Measurements from ENCODE around the gene LARGE1. TPM values are rescaled to one million over a fixed set of nuclear protein-coding genes. Genes with fewer than 3 reads are reported as not detected.

LARGE1 gene
- total RNA-seq, 1 experiment from 2014 or later = 5.8 TPM

DNA sequence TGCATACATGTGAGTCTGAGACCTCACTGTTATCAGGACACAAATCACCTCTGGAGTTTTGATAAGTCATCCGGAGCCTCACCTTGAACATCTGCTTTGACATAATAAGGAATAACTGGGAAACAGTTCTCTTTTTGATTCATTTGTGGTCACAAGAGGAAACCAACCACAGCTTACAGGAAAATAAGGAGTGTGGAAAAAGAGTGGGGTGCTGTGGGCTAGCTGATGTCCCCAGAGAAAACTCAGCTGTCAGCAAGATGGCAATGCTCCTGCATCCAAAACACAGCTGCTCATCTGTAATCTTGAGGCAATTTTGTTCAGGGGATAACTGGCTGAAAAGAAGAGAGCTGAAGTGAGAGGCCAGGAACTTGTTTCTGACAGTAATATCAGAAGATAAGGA lies 445.7 kb downstream of the LARGE1 start:
- TF ChIP-seq, protein P1, sequence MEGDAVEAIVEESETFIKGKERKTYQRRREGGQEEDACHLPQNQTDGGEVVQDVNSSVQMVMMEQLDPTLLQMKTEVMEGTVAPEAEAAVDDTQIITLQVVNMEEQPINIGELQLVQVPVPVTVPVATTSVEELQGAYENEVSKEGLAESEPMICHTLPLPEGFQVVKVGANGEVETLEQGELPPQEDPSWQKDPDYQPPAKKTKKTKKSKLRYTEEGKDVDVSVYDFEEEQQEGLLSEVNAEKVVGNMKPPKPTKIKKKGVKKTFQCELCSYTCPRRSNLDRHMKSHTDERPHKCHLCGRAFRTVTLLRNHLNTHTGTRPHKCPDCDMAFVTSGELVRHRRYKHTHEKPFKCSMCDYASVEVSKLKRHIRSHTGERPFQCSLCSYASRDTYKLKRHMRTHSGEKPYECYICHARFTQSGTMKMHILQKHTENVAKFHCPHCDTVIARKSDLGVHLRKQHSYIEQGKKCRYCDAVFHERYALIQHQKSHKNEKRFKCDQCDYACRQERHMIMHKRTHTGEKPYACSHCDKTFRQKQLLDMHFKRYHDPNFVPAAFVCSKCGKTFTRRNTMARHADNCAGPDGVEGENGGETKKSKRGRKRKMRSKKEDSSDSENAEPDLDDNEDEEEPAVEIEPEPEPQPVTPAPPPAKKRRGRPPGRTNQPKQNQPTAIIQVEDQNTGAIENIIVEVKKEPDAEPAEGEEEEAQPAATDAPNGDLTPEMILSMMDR (IDR thresholded peaks at IDR 0.05; ENCODE audit: insufficient read depth in 1 of 2, low read depth in 1 of 2, low read length in 1 of 2, severe bottlenecking in 1 of 2, unreplicated experiment in 1 of 2) = no peak
- ChIA-PET CTCF (no interaction called here), POLR2A (no interaction called here)
- no peak overlapping the region for H3K4me3 ChIP-seq (ENCODE audit: low read depth, low read length)
- Mint-ChIP-seq H3K27me3 (ENCODE audit: insufficient read depth, unreplicated experiment) (no peaks in the 10 kb centered on the region), H3K36me3 (ENCODE audit: insufficient read depth, unreplicated experiment) (peaks cover 12% of the 10 kb centered on the region), H3K4me1 (ENCODE audit: low read depth, unreplicated experiment) (peaks cover 19% of the 10 kb centered on the region), H3K4me3 (ENCODE audit: unreplicated experiment) (no peak overlapping the region), H3K9me3 (ENCODE audit: unreplicated experiment) (peaks cover 9% of the 10 kb centered on the region), H3K27ac (ENCODE audit: unreplicated experiment) (peak overlapping the region; percentile 48)
- H3K27me3 ChIP-seq (replicated peaks; ENCODE audit: control insufficient read depth, insufficient read depth, low read length) = no peaks in the 10 kb centered on the region
- peaks cover 20% of the 10 kb centered on the region for H3K4me1 ChIP-seq
- no peaks in the 10 kb centered on the region for H3K9me3 ChIP-seq
- no peak for DNase-seq
- intact Hi-C loops (cut with micrococcal nuclease; ENCODE audit: unreplicated experiment) = no loop called here
- H3K36me3 ChIP-seq (ENCODE audit: control insufficient read depth, insufficient read depth, low read length) = no peaks in the 10 kb centered on the region
- no TSS peak for BruUV-seq (replicated peaks)

DNA sequence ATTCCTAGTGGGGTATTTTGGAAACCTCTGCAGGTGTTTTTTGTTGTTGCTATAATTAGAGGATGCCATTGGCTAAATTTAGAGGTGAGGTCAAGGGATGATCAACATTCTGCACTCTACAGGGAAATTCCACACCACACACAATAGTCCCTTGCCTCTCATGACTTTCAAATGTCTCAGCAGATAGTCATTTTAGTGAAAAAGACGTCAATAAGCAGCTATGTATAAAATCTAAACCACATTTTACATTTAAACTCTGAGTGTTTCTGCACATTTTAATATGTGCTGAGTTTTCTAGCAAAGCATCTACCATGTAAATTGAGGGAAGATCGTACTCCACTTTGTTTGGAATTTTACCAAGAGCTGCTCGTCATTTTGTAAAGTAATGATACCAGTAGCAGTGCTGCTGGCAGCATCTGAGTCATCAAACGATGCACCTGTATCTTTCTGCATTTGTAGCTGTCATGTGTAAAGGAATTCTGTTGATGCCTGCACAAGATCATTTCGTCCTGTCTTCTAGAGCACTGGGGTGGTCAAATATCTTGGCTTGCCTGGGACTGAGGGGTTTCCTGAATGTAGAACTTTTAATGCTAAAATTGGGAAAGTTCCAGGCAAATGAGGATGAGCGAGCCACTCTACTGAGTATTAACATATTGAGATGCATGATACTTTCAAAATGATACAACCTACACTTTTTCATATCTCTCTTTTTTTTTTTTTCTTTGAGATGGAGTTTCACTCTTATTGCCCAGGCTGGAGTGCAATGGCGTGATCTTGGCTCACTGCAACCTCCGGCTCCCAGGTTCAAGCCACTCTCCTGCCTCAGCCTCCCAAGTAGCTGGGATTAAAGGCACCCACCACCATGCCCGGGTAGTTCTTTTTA lies 447.6 kb downstream of the LARGE1 start:
- Mint-ChIP-seq H3K36me3 (ENCODE audit: insufficient read depth, unreplicated experiment) (peaks cover 12% of the 10 kb centered on the region), H3K9me3 (ENCODE audit: unreplicated experiment) (peaks cover 9% of the 10 kb centered on the region), H3K27me3 (ENCODE audit: insufficient read depth, unreplicated experiment) (no peaks in the 10 kb centered on the region), H3K4me1 (ENCODE audit: low read depth, unreplicated experiment) (peaks cover 19% of the 10 kb centered on the region), H3K27ac (ENCODE audit: unreplicated experiment) (no peak overlapping the region), H3K4me3 (ENCODE audit: unreplicated experiment) (no peak overlapping the region)
- Histone ChIP-seq H3K36me3 (ENCODE audit: control insufficient read depth, insufficient read depth, low read length) (no peaks in the 10 kb centered on the region), H3K9me3 (no peaks in the 10 kb centered on the region), H3K27me3 (replicated peaks; ENCODE audit: control insufficient read depth, insufficient read depth, low read length) (no peaks in the 10 kb centered on the region), H3K4me3 (ENCODE audit: low read depth, low read length) (no peak overlapping the region), H3K4me1 (peaks cover 20% of the 10 kb centered on the region)
- BruUV-seq (replicated peaks) = no TSS peak
- POLR2A ChIA-PET = no interaction called here
- CTCF ChIA-PET = interaction anchor here (0.5 kb wide), 1 partner anchor 1203 kb away, joined by 3 read pairs; no protein-coding TSS in a partner anchor
- intact Hi-C loops (cut with micrococcal nuclease; ENCODE audit: unreplicated experiment) = no loop called here
- DNase-seq = no peak
- TF ChIP-seq, protein P1 (IDR thresholded peaks at IDR 0.05; ENCODE audit: insufficient read depth in 1 of 2, low read depth in 1 of 2, low read length in 1 of 2, severe bottlenecking in 1 of 2, unreplicated experiment in 1 of 2) = no peak

DNA sequence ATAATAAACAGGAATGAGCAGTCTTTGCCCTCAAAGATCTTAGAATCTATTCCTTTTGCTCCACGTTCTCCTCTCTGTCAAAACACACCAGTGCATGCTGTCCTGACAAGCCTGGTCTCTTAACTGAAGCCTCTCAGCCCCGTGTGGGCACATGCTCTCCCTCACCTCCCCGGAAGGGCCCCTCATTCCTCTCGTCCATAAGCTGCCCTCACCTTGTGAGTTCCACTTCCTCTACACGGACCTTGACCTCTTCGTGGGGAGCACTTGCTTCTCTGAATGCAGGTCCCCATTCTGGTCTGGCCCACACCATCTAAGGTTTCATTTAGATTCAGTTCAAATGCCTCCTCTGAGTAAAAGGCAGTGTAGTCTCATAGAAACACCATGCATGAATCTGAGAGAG lies 449.8 kb downstream of the LARGE1 start:
- Mint-ChIP-seq H3K4me1 (ENCODE audit: low read depth, unreplicated experiment) (peaks cover 7% of the 10 kb centered on the region), H3K9me3 (ENCODE audit: unreplicated experiment) (peaks cover 9% of the 10 kb centered on the region), H3K4me3 (ENCODE audit: unreplicated experiment) (no peak overlapping the region), H3K36me3 (ENCODE audit: insufficient read depth, unreplicated experiment) (peaks cover 5% of the 10 kb centered on the region), H3K27ac (ENCODE audit: unreplicated experiment) (peak overlapping the region; percentile 67), H3K27me3 (ENCODE audit: insufficient read depth, unreplicated experiment) (no peaks in the 10 kb centered on the region)
- no peak overlapping the region for H3K4me3 ChIP-seq (ENCODE audit: low read depth, low read length)
- BruUV-seq (replicated peaks) = no TSS peak
- TF ChIP-seq, protein P1 (IDR thresholded peaks at IDR 0.05; ENCODE audit: insufficient read depth in 1 of 2, low read depth in 1 of 2, low read length in 1 of 2, severe bottlenecking in 1 of 2, unreplicated experiment in 1 of 2) = no peak
- H3K36me3 ChIP-seq (ENCODE audit: control insufficient read depth, insufficient read depth, low read length) = no peaks in the 10 kb centered on the region
- no peaks in the 10 kb centered on the region for H3K9me3 ChIP-seq
- intact Hi-C loops (cut with micrococcal nuclease; ENCODE audit: unreplicated experiment) = no loop called here
- peaks cover under 1% of the 10 kb centered on the region; the same call in 1 of the 2 replicates for H3K4me1 ChIP-seq
- no peak for DNase-seq
- H3K27me3 ChIP-seq (replicated peaks; ENCODE audit: control insufficient read depth, insufficient read depth, low read length) = no peaks in the 10 kb centered on the region
- ChIA-PET POLR2A (no interaction called here), CTCF (interaction anchor here (0.7 kb wide), 2 partner anchors 133 to 476 kb away, joined by 3 to 4 read pairs; no protein-coding TSS in a partner anchor)
